ENCODE results near the gene RBPJL.

- TF ChIP-seq, protein P1, sequence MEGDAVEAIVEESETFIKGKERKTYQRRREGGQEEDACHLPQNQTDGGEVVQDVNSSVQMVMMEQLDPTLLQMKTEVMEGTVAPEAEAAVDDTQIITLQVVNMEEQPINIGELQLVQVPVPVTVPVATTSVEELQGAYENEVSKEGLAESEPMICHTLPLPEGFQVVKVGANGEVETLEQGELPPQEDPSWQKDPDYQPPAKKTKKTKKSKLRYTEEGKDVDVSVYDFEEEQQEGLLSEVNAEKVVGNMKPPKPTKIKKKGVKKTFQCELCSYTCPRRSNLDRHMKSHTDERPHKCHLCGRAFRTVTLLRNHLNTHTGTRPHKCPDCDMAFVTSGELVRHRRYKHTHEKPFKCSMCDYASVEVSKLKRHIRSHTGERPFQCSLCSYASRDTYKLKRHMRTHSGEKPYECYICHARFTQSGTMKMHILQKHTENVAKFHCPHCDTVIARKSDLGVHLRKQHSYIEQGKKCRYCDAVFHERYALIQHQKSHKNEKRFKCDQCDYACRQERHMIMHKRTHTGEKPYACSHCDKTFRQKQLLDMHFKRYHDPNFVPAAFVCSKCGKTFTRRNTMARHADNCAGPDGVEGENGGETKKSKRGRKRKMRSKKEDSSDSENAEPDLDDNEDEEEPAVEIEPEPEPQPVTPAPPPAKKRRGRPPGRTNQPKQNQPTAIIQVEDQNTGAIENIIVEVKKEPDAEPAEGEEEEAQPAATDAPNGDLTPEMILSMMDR (conservative IDR thresholded peaks at IDR 0.05; ENCODE audit: low read depth, low read length) = no peak
- TF ChIP-seq EZH2 (IDR thresholded peaks at IDR 0.05; ENCODE audit: borderline replicate concordance, low read depth, low read length, poor library complexity, severe bottlenecking) = no peak
Observed at GRCh38 chr20:45345104-45345936, 38.7 kb downstream of the RBPJL start.

Measured in A673 (cell line).